K562 (cell line): ENCODE measurements around the gene PSMD9. TPM values are rescaled to one million over a fixed set of nuclear protein-coding genes. Genes with fewer than 3 reads are reported as not detected.

ENCODE experiments used
- ARNT ChIP-seq, 2 experiments: fragments of 450-650 bp; IDR thresholded peaks; 2 replicates each; pipeline ENCODE4 v1.6.1; 2016; ENCODE audit warnings: mild to moderate bottlenecking in 1 of 2
- ATF3 ChIP-seq, 2 experiments: fragments of 450-650 bp in 1 of 2; sonication (generic) in 1 of 2; formaldehyde crosslinking in 1 of 2; IDR thresholded peaks in 1 of 2; conservative IDR thresholded peaks in 1 of 2; 2 replicates each; pipeline versions ENCODE4 v1.6.1 to v1.8.1; 2016 to 2023; ENCODE audit warnings: mild to moderate bottlenecking in 2 of 2, moderate library complexity in 2 of 2, inconsistent platforms in 1 of 2, missing genetic modification reagents in 1 of 2
- CREBBP ChIP-seq: IDR thresholded peaks from one replicate; pipeline ENCODE4 v1.6.1; 2012; ENCODE audit warnings: low read depth, mild to moderate bottlenecking, control low read depth, inconsistent platforms, low read length
- ETS1 ChIP-seq: conservative IDR thresholded peaks from 2 replicates; pipeline ENCODE4 v1.6.1; 2011; ENCODE audit warnings: low read depth, mild to moderate bottlenecking, low read length; ENCODE audit not compliant: control insufficient read depth
- FOXP4 ChIP-seq: sonication (generic); formaldehyde crosslinking; IDR thresholded peaks from 2 replicates; pipeline ENCODE4 v1.8.0; 2022; ENCODE audit warnings: mild to moderate bottlenecking, missing genetic modification reagents, borderline replicate concordance
- HMG20A ChIP-seq: fragments of 450-650 bp; formaldehyde crosslinking; conservative IDR thresholded peaks from 2 replicates; pipeline ENCODE4 v1.4.0; 2020; ENCODE audit warnings: mild to moderate bottlenecking, mixed read lengths
- ILF3 ChIP-seq: fragments of 450-650 bp; IDR thresholded peaks from 2 replicates; pipeline ENCODE4 v1.6.1; 2018; ENCODE audit warnings: antibody characterized with exemption, mild to moderate bottlenecking, moderate library complexity, borderline replicate concordance
- KDM4B ChIP-seq, 2 experiments: fragments of 450-650 bp in 1 of 2; sonication (generic) in 1 of 2; IDR thresholded peaks; 2 replicates each; pipeline ENCODE4 v1.6.1; 2016 to 2017; ENCODE audit warnings: borderline replicate concordance in 2 of 2, antibody characterized with exemption in 1 of 2, low read depth in 1 of 2, mild to moderate bottlenecking in 1 of 2
- L3MBTL2 ChIP-seq: fragments of 450-650 bp; IDR thresholded peaks from 2 replicates; pipeline ENCODE4 v1.6.1; 2016; ENCODE audit warnings: mild to moderate bottlenecking, moderate library complexity
- PBX2 ChIP-seq, 2 experiments: IDR thresholded peaks in 1 of 2; conservative IDR thresholded peaks in 1 of 2; 2 replicates each; pipeline ENCODE4 v1.6.1; 2016; ENCODE audit warnings: low read depth in 2 of 2, mild to moderate bottlenecking in 1 of 2, missing compliant biosample characterization in 1 of 2, missing genetic modification characterization in 1 of 2, moderate library complexity in 1 of 2
- SMAD3 ChIP-seq: fragments of 450-650 bp; formaldehyde crosslinking; conservative IDR thresholded peaks from 2 replicates; pipeline ENCODE4 v1.4.0; 2020; ENCODE audit warnings: mild to moderate bottlenecking
- ZC3H4 ChIP-seq: sonication (generic); formaldehyde crosslinking; IDR thresholded peaks from 2 replicates; pipeline ENCODE4 v1.9.0; 2021; ENCODE audit warnings: missing genetic modification reagents, borderline replicate concordance
- ZMIZ1 ChIP-seq, 2 experiments: fragments of 150-350 bp in 1 of 2; IDR thresholded peaks; 2 replicates each; pipeline ENCODE4 v1.6.1; 2012 to 2016; ENCODE audit warnings: low read depth in 2 of 2, low read length in 2 of 2, mild to moderate bottlenecking in 1 of 2, moderate library complexity in 1 of 2
- ZNF717 ChIP-seq: fragments of 250-450 bp; sonication (Bioruptor Pico); IDR thresholded peaks from 2 replicates; pipeline ENCODE4 v1.5.0; 2021
- polyA plus RNA-seq, 8 experiments: library from polyadenylated mRNA; depleted of rRNA in 4 of 8; stranded (reverse) in 5 of 8; unstranded in 3 of 8; fragments of >200 nt; fragmentation: Nextera tagmentation in 2 of 8; fragmentation: Illumina TruSeq in 1 of 8; extraction: Ambion mirVana in 2 of 8; extraction: Trizol in 1 of 8; gene quantifications; 2 replicates each; pipeline versions ENCODE4 v1.2.1 to v1.2.3, GENCODE V29; 2011 to 2014; ENCODE audit warnings: inconsistent platforms in 1 of 8, missing spikeins in 1 of 8
- total RNA-seq, 7 experiments: library from RNA; depleted of rRNA in 6 of 7; stranded (reverse); fragments of >200 nt in 6 of 7; fragmentation: Illumina TruSeq in 2 of 7; extraction: Trizol in 2 of 7; gene quantifications; 2 replicates each; pipeline versions ENCODE4 v1.2.1 to v1.2.3, GENCODE V29; 2011 to 2021; ENCODE audit warnings: low replicate concordance in 1 of 7

The PSMD9 gene
- total and polyA plus RNA-seq, 9 of the 15 experiments (the other 6 are each of a cell fraction or from before 2014, with no cell fraction given) = 12.2 to 143 (median 61.3) TPM

GRCh38 chr12:121888478-121889273 is at the start of gene PSMD9 (continued):
- TF ChIP-seq FOXP4 (CRISPR knock-in tag) = peak; percentile 84
- TF ChIP-seq SMAD3 (CRISPR knock-in tag) = no peak
- TF ChIP-seq KDM4B (IDR thresholded peaks at IDR 0.05; ENCODE audit: borderline replicate concordance in 2 of 2, low read depth in 1 of 2) = peak in 1 of 2 experiments; percentile 92; a peak in 2 of 4 replicates
- peak; percentile 95 for TF ChIP-seq L3MBTL2
- TF ChIP-seq ARNT (IDR thresholded peaks at IDR 0.05) = peak in 1 of 2 experiments; percentile 93; a peak in 2 of 4 replicates
- no peak for TF ChIP-seq ZC3H4 (CRISPR knock-in tag)
- TF ChIP-seq ETS1 = peak; percentile 50; the same call in 1 of the 2 replicates
- TF ChIP-seq HMG20A (CRISPR knock-in tag) = no peak
- TF ChIP-seq ZNF717 (CRISPR knock-in tag) = no peak
- no peak; a peak in 1 of 4 replicates for TF ChIP-seq ZMIZ1 (IDR thresholded peaks at IDR 0.05; ENCODE audit: low read depth in 2 of 2, low read length in 2 of 2)
- no peak for TF ChIP-seq PBX2 (CRISPR knock-in tag; IDR thresholded peaks at IDR 0.05; ENCODE audit: low read depth)
- no peak for TF ChIP-seq PBX2 (tag; conservative IDR thresholded peaks at IDR 0.05; ENCODE audit: low read depth)
- peak; percentile 96 for TF ChIP-seq ATF3 (IDR thresholded peaks at IDR 0.05)
- TF ChIP-seq ATF3 (CRISPR knock-in tag; conservative IDR thresholded peaks at IDR 0.05) = peak; percentile 95
- TF ChIP-seq CREBBP = no peak
- TF ChIP-seq ILF3 = no peak
